H9 (cell line): Measurements from ENCODE around the gene MORC4. TPM values are rescaled to one million over a fixed set of nuclear protein-coding genes. Genes with fewer than 3 reads are reported as not detected.

ENCODE experiments used
- DNase-seq: peaks from one replicate; pipeline ENCODE4 v3.0.0-alpha.2; 2017
- H2AFZ ChIP-seq: one replicate; pipeline ENCODE4 v1.6.1; 2013; ENCODE audit warnings: mild to moderate bottlenecking, low read length, control low read depth, moderate library complexity
- H2AK5ac ChIP-seq: 2 replicates; pipeline ENCODE4 v1.6.1; 2013; ENCODE audit warnings: low read length, control low read depth, mixed read lengths; ENCODE audit not compliant: insufficient read length
- H2BK120ac ChIP-seq: one replicate; pipeline ENCODE4 v1.6.1; 2013; ENCODE audit warnings: low read depth, mild to moderate bottlenecking, low read length, control low read depth, inconsistent platforms; ENCODE audit not compliant: poor library complexity, severe bottlenecking
- H2BK12ac ChIP-seq: 2 replicates; pipeline ENCODE4 v1.6.1; 2013; ENCODE audit warnings: low read length, control low read depth, mixed read lengths, low read depth; ENCODE audit not compliant: insufficient read length
- H2BK15ac ChIP-seq: 2 replicates; pipeline ENCODE4 v1.6.1; 2013; ENCODE audit warnings: low read depth, low read length, control low read depth
- H2BK20ac ChIP-seq: one replicate; pipeline ENCODE4 v1.6.1; 2013; ENCODE audit warnings: low read depth, mild to moderate bottlenecking, low read length, control low read depth, inconsistent platforms; ENCODE audit not compliant: poor library complexity, severe bottlenecking
- H2BK5ac ChIP-seq: 2 replicates; pipeline ENCODE4 v1.6.1; 2013; ENCODE audit warnings: low read length, control low read depth, mixed read lengths; ENCODE audit not compliant: insufficient read length
- H3K14ac ChIP-seq: 2 replicates; pipeline ENCODE4 v1.6.1; 2013; ENCODE audit warnings: low read length, control low read depth; ENCODE audit not compliant: insufficient read depth
- H3K18ac ChIP-seq: 2 replicates; pipeline ENCODE4 v1.6.1; 2013; ENCODE audit warnings: low read depth, mild to moderate bottlenecking, mixed read lengths, low read length, control low read depth; ENCODE audit not compliant: insufficient read length
- H3K23ac ChIP-seq: 2 replicates; pipeline ENCODE4 v1.6.1; 2013; ENCODE audit warnings: low read length, control low read depth, mixed read lengths, low read depth; ENCODE audit not compliant: insufficient read length
- H3K23me2 ChIP-seq: 2 replicates; pipeline ENCODE4 v1.6.1; 2013; ENCODE audit warnings: low read depth, mild to moderate bottlenecking, mixed read lengths, low read length, control low read depth; ENCODE audit not compliant: insufficient read length, poor library complexity, severe bottlenecking
- H3K27ac ChIP-seq: 2 replicates; pipeline ENCODE4 v1.5.1; 2013; ENCODE audit warnings: low read length, control low read depth, mixed read lengths, low read depth; ENCODE audit not compliant: insufficient read length
- H3K27me3 ChIP-seq: 2 replicates; pipeline ENCODE4 v1.6.1; 2013; ENCODE audit warnings: low read length, control low read depth, inconsistent platforms; ENCODE audit not compliant: insufficient read depth
- H3K4ac ChIP-seq: 2 replicates; pipeline ENCODE4 v1.6.1; 2013; ENCODE audit warnings: low read depth, mild to moderate bottlenecking, control low read depth, inconsistent platforms, low read length, moderate library complexity
- H3K4me1 ChIP-seq: 2 replicates; pipeline ENCODE4 v1.6.1; 2013; ENCODE audit warnings: low read length, control low read depth, inconsistent platforms; ENCODE audit not compliant: insufficient read depth
- H3K4me2 ChIP-seq: 2 replicates; pipeline ENCODE4 v1.6.1; 2013; ENCODE audit warnings: low read length, control low read depth, mixed read lengths; ENCODE audit not compliant: insufficient read length, insufficient read depth
- H3K56ac ChIP-seq: 2 replicates; pipeline ENCODE4 v1.6.1; 2013; ENCODE audit warnings: low read depth, mild to moderate bottlenecking, mixed read lengths, low read length, control low read depth; ENCODE audit not compliant: insufficient read length
- H3K79me1 ChIP-seq: 2 replicates; pipeline ENCODE4 v1.6.1; 2013; ENCODE audit warnings: low read depth, mild to moderate bottlenecking, moderate library complexity, low read length, control low read depth, inconsistent platforms; ENCODE audit not compliant: insufficient read depth, poor library complexity, severe bottlenecking
- H3K79me2 ChIP-seq: 2 replicates; pipeline ENCODE4 v1.6.1; 2013; ENCODE audit warnings: low read length, control low read depth, inconsistent platforms; ENCODE audit not compliant: insufficient read depth
- H3K9ac ChIP-seq: 2 replicates; pipeline ENCODE4 v1.6.1; 2013; ENCODE audit warnings: low read length, control low read depth, mixed read lengths; ENCODE audit not compliant: insufficient read length; ENCODE audit errors: extremely low read depth
- H3K9me3 ChIP-seq: one replicate; pipeline ENCODE4 v1.6.1; 2013; ENCODE audit warnings: low read depth, low read length, inconsistent platforms; ENCODE audit not compliant: control insufficient read depth
- H3T11ph ChIP-seq: one replicate; pipeline ENCODE4 v1.6.1; 2013; ENCODE audit warnings: mild to moderate bottlenecking, low read length, control low read depth, inconsistent platforms
- H4K20me1 ChIP-seq: one replicate; pipeline ENCODE4 v1.6.1; 2013; ENCODE audit not compliant: control insufficient read depth, insufficient read length, insufficient read depth
- H4K5ac ChIP-seq: 2 replicates; pipeline ENCODE4 v1.6.1; 2013; ENCODE audit warnings: low read depth, mild to moderate bottlenecking, mixed read lengths, low read length, control low read depth; ENCODE audit not compliant: insufficient read length
- H4K8ac ChIP-seq: replicated peaks from 2 replicates; pipeline ENCODE4 v1.6.1; 2013; ENCODE audit warnings: low read length, control low read depth, mixed read lengths, low read depth; ENCODE audit not compliant: insufficient read length
- H4K91ac ChIP-seq: 2 replicates; pipeline ENCODE4 v1.6.1; 2013; ENCODE audit warnings: low read depth, mild to moderate bottlenecking, moderate library complexity, mixed read lengths, low read length, control low read depth; ENCODE audit not compliant: insufficient read length
- H3K27ac Mint-ChIP-seq, 3 experiments: 2 replicates in 2 of 3; 3 replicates in 1 of 3; pipeline ENCODE4 v1.8.0; 2020 to 2021; ENCODE audit warnings: mixed read lengths in 3 of 3, mild to moderate bottlenecking in 1 of 3, moderate library complexity in 1 of 3
- H3K27me3 Mint-ChIP-seq: 2 replicates; pipeline ENCODE4 v1.8.0; 2021; ENCODE audit warnings: low read depth, mild to moderate bottlenecking, moderate library complexity, mixed read lengths
- H3K36me3 Mint-ChIP-seq, 3 experiments: 2 replicates in 2 of 3; 3 replicates in 1 of 3; pipeline ENCODE4 v1.8.0; 2020 to 2021; ENCODE audit warnings: low read depth in 3 of 3, mixed read lengths in 3 of 3; ENCODE audit not compliant: insufficient read depth in 1 of 3
- H3K4me1 Mint-ChIP-seq, 2 experiments: 2 replicates each; pipeline ENCODE4 v1.8.0; 2020; ENCODE audit warnings: mixed read lengths in 2 of 2
- H3K4me3 Mint-ChIP-seq, 2 experiments: 2 replicates in 1 of 2; 3 replicates in 1 of 2; pipeline ENCODE4 v1.8.0; 2020 to 2021; ENCODE audit warnings: mild to moderate bottlenecking in 2 of 2, mixed read lengths in 2 of 2, moderate library complexity in 1 of 2
- H3K9me3 Mint-ChIP-seq, 2 experiments: 2 replicates in 1 of 2; 3 replicates in 1 of 2; pipeline ENCODE4 v1.8.0; 2020; ENCODE audit warnings: mild to moderate bottlenecking in 2 of 2, mixed read lengths in 2 of 2, moderate library complexity in 1 of 2
- WGBS: extraction: QIAGEN DNeasy Blood & Tissue Kit; methylation state at CpG from one replicate; pipeline ENCODE4 v1.1.7; 2013; ENCODE audit warnings: missing lambda C conversion rate, low lambda C conversion rate, mixed read lengths; ENCODE audit not compliant: insufficient read length; ENCODE audit errors: extremely low coverage; 5-methylcytosine and 5-hydroxymethylcytosine counted together
- total RNA-seq: library from RNA; stranded (reverse); gene quantifications from 2 replicates; pipeline ENCODE4 v1.2.1, GENCODE V29; 2021
- TF ChIP-seq, protein P1 (sequence below): fragments of 200-600 bp; sonication (generic); conservative IDR thresholded peaks from 3 replicates; pipeline ENCODE4 v1.8.0; 2021; ENCODE audit warnings: antibody characterized with exemption, mild to moderate bottlenecking

Gene MORC4
- total RNA-seq, 1 experiment from 2014 or later: 4.3 TPM

DNA sequence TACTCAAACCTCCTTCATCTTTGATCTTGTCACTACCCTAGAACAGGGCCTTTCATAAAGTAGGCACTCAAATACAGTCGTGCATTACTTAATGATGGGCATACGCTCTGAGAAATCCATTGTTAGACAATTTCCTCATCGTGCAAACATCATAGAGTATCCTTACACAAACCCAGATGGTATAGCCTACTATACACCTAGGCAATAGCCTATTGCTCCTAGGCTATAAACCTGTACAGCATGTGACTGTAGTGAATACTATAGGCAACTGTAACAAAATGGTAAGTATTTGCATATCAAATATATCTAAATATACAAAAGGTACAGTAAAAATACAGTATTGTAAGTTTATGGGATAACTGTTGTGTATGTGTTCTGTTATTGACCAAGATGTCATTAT, 47.9 kb downstream of the MORC4 start:
- Histone ChIP-seq H3K14ac (no peak overlapping the region), H2BK15ac (no peak overlapping the region), H2BK5ac (no peak overlapping the region), H3K56ac (no peak overlapping the region), H3K23ac (no peak overlapping the region), H2AK5ac (no peak overlapping the region), H2AFZ (no peak overlapping the region), H3K23me2 (no peaks in the 10 kb centered on the region), H3K18ac (no peak overlapping the region), H4K5ac (no peak overlapping the region), H3K4me2 (no peak overlapping the region), H4K20me1 (no peaks in the 10 kb centered on the region), H3K27me3 (no peaks in the 10 kb centered on the region), H2BK12ac (no peak overlapping the region), H4K91ac (no peak overlapping the region), H3K9ac (no peak overlapping the region), H2BK120ac (no peak overlapping the region), H3K4ac (no peak overlapping the region), H3T11ph (no peak overlapping the region), H3K9me3 (no peaks in the 10 kb centered on the region), H3K4me1 (no peaks in the 10 kb centered on the region), H3K27ac (no peak overlapping the region), H3K79me1 (no peaks in the 10 kb centered on the region), H4K8ac (no peak overlapping the region), H3K79me2 (no peaks in the 10 kb centered on the region), H2BK20ac (no peak overlapping the region)
- H3K9me3 Mint-ChIP-seq: peaks cover 0 to 29% of the 10 kb centered on the region in 2 experiments; a peak in 1 of 5 replicates
- H3K4me1 Mint-ChIP-seq: no peaks in the 10 kb centered on the region
- H3K27ac Mint-ChIP-seq: no peak overlapping the region
- WGBS: no CpG with 5 or more reads among the region's 3 CpGs
- H3K4me3 Mint-ChIP-seq: no peak overlapping the region
- H3K27me3 Mint-ChIP-seq: no peaks in the 10 kb centered on the region
- peaks cover 0 to 5% (median 0%) of the 10 kb centered on the region in 3 experiments; a peak in 2 of 7 replicates for H3K36me3 Mint-ChIP-seq
- TF ChIP-seq, protein P1, sequence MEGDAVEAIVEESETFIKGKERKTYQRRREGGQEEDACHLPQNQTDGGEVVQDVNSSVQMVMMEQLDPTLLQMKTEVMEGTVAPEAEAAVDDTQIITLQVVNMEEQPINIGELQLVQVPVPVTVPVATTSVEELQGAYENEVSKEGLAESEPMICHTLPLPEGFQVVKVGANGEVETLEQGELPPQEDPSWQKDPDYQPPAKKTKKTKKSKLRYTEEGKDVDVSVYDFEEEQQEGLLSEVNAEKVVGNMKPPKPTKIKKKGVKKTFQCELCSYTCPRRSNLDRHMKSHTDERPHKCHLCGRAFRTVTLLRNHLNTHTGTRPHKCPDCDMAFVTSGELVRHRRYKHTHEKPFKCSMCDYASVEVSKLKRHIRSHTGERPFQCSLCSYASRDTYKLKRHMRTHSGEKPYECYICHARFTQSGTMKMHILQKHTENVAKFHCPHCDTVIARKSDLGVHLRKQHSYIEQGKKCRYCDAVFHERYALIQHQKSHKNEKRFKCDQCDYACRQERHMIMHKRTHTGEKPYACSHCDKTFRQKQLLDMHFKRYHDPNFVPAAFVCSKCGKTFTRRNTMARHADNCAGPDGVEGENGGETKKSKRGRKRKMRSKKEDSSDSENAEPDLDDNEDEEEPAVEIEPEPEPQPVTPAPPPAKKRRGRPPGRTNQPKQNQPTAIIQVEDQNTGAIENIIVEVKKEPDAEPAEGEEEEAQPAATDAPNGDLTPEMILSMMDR: no peak
- DNase-seq: no peak
